PC-9 (cell line): ENCODE measurements around the gene PTGER1.

Source experiments
- CTCF ChIP-seq: fragments of 200-600 bp; sonication (generic); conservative IDR thresholded peaks from 2 replicates; pipeline ENCODE4 v1.6.1; 2017; ENCODE audit warnings: mixed run types, antibody characterized with exemption, mild to moderate bottlenecking, moderate library complexity
- EZH2 ChIP-seq: fragments of 200-600 bp; sonication (generic); IDR thresholded peaks from 2 replicates; pipeline ENCODE4 v1.8.0; 2017; ENCODE audit warnings: antibody characterized with exemption, low read depth

GRCh38 chr19:14515501-14516047 is 40.4 kb upstream of the PTGER1 start:
- TF ChIP-seq CTCF (no peak), EZH2 (no peak)
